GM12878 (cell line): ENCODE results near the gene ZNF599. TPM values are rescaled to one million over a fixed set of nuclear protein-coding genes. Genes with fewer than 3 reads are reported as not detected.

Source experiments
- ATAC-seq: fragments of 200-7000 bp; cut with Tn5 transposase; 3 replicates; pipeline ENCODE4 v1.9.1; 2020; ENCODE audit warnings: mild to moderate bottlenecking, moderate library complexity
- BruUV-seq: library from RNA; stranded (reverse); fragments of 400-500 nt; replicated peaks from 2 replicates; lab custom pipeline; 2021; lab: Mats Ljungman, UMichigan
- CTCF ChIA-PET: fragments of 300-600 bp; sonication (Branson Sonifier 250); formaldehyde crosslinking; extraction: SDS; loops from one replicate; lab custom pipeline; 2021; ENCODE audit warnings: inconsistent platforms; lab: Yijun Ruan, JAX
- POLR2A ChIA-PET: fragments of 350-600 bp; formaldehyde crosslinking; extraction: SDS; loops from one replicate; lab custom pipeline; 2021; ENCODE audit warnings: inconsistent platforms; lab: Charles Lee
- RAD21 ChIA-PET: fragments of 300-600 bp; sonication (Branson Sonifier 250); formaldehyde crosslinking; loops from one replicate; lab custom pipeline; 2023; ENCODE audit warnings: antibody characterized with exemption; ENCODE audit not compliant: unreplicated experiment; lab: Charles Lee
- SMC1A ChIA-PET: fragments of 300-600 bp; sonication (Branson Sonifier 250); formaldehyde crosslinking; loops from one replicate; lab custom pipeline; 2023; ENCODE audit not compliant: unreplicated experiment, uncharacterized antibody; lab: Charles Lee
- DNase-seq: peaks from one replicate; pipeline ENCODE4 v3.0.0-alpha.2; 2011; ENCODE audit warnings: low read depth, low spot score
- FAIRE-seq: peaks from 3 replicates; lab custom pipeline; 2011; peaks lifted over from hg19 to GRCh38; lab: Jason Lieb, UNC
- H2AFZ ChIP-seq: 2 replicates; pipeline ENCODE4 v1.6.0; 2011; ENCODE audit warnings: low read depth, low read length, control low read depth; ENCODE audit not compliant: control insufficient read depth
- H3K27ac ChIP-seq: 2 replicates; pipeline ENCODE4 v1.5.1; 2011; ENCODE audit warnings: control low read depth; ENCODE audit not compliant: control insufficient read depth, insufficient read depth
- H3K27me3 ChIP-seq, 2 experiments: replicated peaks in 1 of 2; 2 replicates each; pipeline versions ENCODE4 v1.6.0 to v1.6.1; 2011; ENCODE audit warnings: low read length in 1 of 2; ENCODE audit not compliant: control insufficient read depth in 2 of 2, insufficient read depth in 2 of 2
- H3K36me3 ChIP-seq, 2 experiments: 2 replicates each; pipeline ENCODE4 v1.5.1; 2011; ENCODE audit warnings: low read length in 1 of 2; ENCODE audit not compliant: control insufficient read depth in 2 of 2, insufficient read depth in 2 of 2
- H3K4me1 ChIP-seq: 2 replicates; pipeline ENCODE4 v1.6.1; 2011; ENCODE audit warnings: mild to moderate bottlenecking, low read length, moderate library complexity, mixed read lengths; ENCODE audit not compliant: control insufficient read depth, insufficient read depth
- H3K4me2 ChIP-seq: 2 replicates; pipeline ENCODE4 v1.6.0; 2011; ENCODE audit warnings: control low read depth; ENCODE audit not compliant: control insufficient read depth, insufficient read depth
- H3K4me3 ChIP-seq: fragments of 200-600 bp; sonication (generic); 2 replicates; pipeline ENCODE4 v1.5.1; 2016
- H3K79me2 ChIP-seq: 2 replicates; pipeline ENCODE4 v1.6.0; 2011; ENCODE audit warnings: low read length; ENCODE audit not compliant: control insufficient read depth, insufficient read depth
- H3K9ac ChIP-seq: 2 replicates; pipeline ENCODE4 v1.8.0; 2011; ENCODE audit warnings: low read length, control low read depth, mixed read lengths; ENCODE audit not compliant: control insufficient read depth, insufficient read depth
- H3K9me3 ChIP-seq: replicated peaks from 3 replicates; pipeline ENCODE4 v1.5.1; 2011; ENCODE audit warnings: mild to moderate bottlenecking, low read length; ENCODE audit not compliant: control insufficient read depth, insufficient read depth
- H4K20me1 ChIP-seq: 2 replicates; pipeline ENCODE4 v1.6.0; 2011; ENCODE audit not compliant: control insufficient read depth, insufficient read depth
- ASH2L ChIP-seq: fragments of 300-600, 200-600 bp; sonication (generic); IDR thresholded peaks from 2 replicates; pipeline ENCODE4 v1.6.1; 2017; ENCODE audit warnings: low read depth, mild to moderate bottlenecking, borderline replicate concordance
- ATF3 ChIP-seq: IDR thresholded peaks from 2 replicates; pipeline ENCODE4 v1.6.1; 2011; ENCODE audit warnings: low read depth, mild to moderate bottlenecking, low read length, moderate library complexity, borderline replicate concordance; ENCODE audit errors: extremely low read depth
- BHLHE40 ChIP-seq, 2 experiments: fragments of 450-650 bp in 1 of 2; IDR thresholded peaks; 2 replicates each; pipeline ENCODE4 v1.6.1; 2011 to 2017; ENCODE audit warnings: low read depth in 2 of 2, borderline replicate concordance in 1 of 2, improper control_type of control experiment in 1 of 2, low read length in 1 of 2, mild to moderate bottlenecking in 1 of 2
- CBFB ChIP-seq: IDR thresholded peaks from 2 replicates; pipeline ENCODE4 v1.6.1; 2016; ENCODE audit warnings: antibody characterized with exemption, low read depth
- CHD2 ChIP-seq: IDR thresholded peaks from 2 replicates; pipeline ENCODE4 v1.6.1; 2011; ENCODE audit warnings: low read depth, low read length, improper control_type of control experiment, borderline replicate concordance
- CREB1 ChIP-seq: IDR thresholded peaks from 2 replicates; pipeline ENCODE4 v1.6.1; 2012; ENCODE audit warnings: low read depth, mild to moderate bottlenecking, inconsistent platforms
- EP300 ChIP-seq, 2 experiments: fragments of 150-350 bp in 1 of 2; IDR thresholded peaks; 2 replicates each; pipeline ENCODE4 v1.6.1; 2011 to 2012; ENCODE audit warnings: low read depth in 2 of 2, low read length in 2 of 2, borderline replicate concordance in 1 of 2, improper control_type of control experiment in 1 of 2, inconsistent platforms in 1 of 2; ENCODE audit not compliant: control insufficient read depth in 1 of 2
- ETV6 ChIP-seq, 2 experiments: fragments of 450-650 bp in 1 of 2; IDR thresholded peaks in 1 of 2; conservative IDR thresholded peaks in 1 of 2; 2 replicates each; pipeline ENCODE4 v1.6.1; 2014; ENCODE audit warnings: antibody characterized with exemption in 1 of 2, borderline replicate concordance in 1 of 2, low read depth in 1 of 2, mild to moderate bottlenecking in 1 of 2, moderate library complexity in 1 of 2
- LARP7 ChIP-seq: fragments of 450-650 bp; IDR thresholded peaks from 2 replicates; pipeline ENCODE4 v1.6.1; 2017; ENCODE audit warnings: mild to moderate bottlenecking
- NKRF ChIP-seq: fragments of 450-650 bp; conservative IDR thresholded peaks from 2 replicates; pipeline ENCODE4 v1.6.1; 2017; ENCODE audit warnings: mild to moderate bottlenecking, moderate library complexity
- PAX8 ChIP-seq: fragments of 450-650 bp; IDR thresholded peaks from 2 replicates; pipeline ENCODE4 v1.6.1; 2017; ENCODE audit warnings: mild to moderate bottlenecking, moderate library complexity
- RCOR1 ChIP-seq: conservative IDR thresholded peaks from 2 replicates; pipeline ENCODE4 v1.6.1; 2012; ENCODE audit warnings: low read depth, low read length, improper control_type of control experiment
- SIX5 ChIP-seq: IDR thresholded peaks from 2 replicates; pipeline ENCODE4 v1.6.1; 2011; ENCODE audit warnings: mild to moderate bottlenecking, low read depth, low read length, moderate library complexity; ENCODE audit not compliant: severe bottlenecking
- SP1 ChIP-seq: IDR thresholded peaks from one replicate; pipeline ENCODE4 v1.6.1; 2011; ENCODE audit warnings: low read depth, low read length
- SUPT20H ChIP-seq: IDR thresholded peaks from 2 replicates; pipeline ENCODE4 v1.6.1; 2011; ENCODE audit warnings: low read depth, mild to moderate bottlenecking, low read length, moderate library complexity, borderline replicate concordance; ENCODE audit not compliant: control insufficient read depth
- TBL1XR1 ChIP-seq: IDR thresholded peaks from 2 replicates; pipeline ENCODE4 v1.6.1; 2012; ENCODE audit warnings: low read depth, low read length, improper control_type of control experiment
- TCF3 ChIP-seq: IDR thresholded peaks from 2 replicates; pipeline ENCODE4 v1.6.1; 2012; ENCODE audit warnings: low read depth, mild to moderate bottlenecking, low read length, borderline replicate concordance; ENCODE audit not compliant: insufficient read depth
- TCF7 ChIP-seq: IDR thresholded peaks from 2 replicates; pipeline ENCODE4 v1.6.1; 2014; ENCODE audit warnings: antibody characterized with exemption, borderline replicate concordance
- ZNF207 ChIP-seq: fragments of 450-650 bp; IDR thresholded peaks from 2 replicates; pipeline ENCODE4 v1.6.1; 2014; ENCODE audit warnings: antibody characterized with exemption, mild to moderate bottlenecking, borderline replicate concordance
- ZNF622 ChIP-seq: fragments of 450-650 bp; IDR thresholded peaks from 2 replicates; pipeline ENCODE4 v1.6.1; 2017; ENCODE audit warnings: mild to moderate bottlenecking, inconsistent platforms
- WGBS: methylation state at CpG from one replicate; pipeline ENCODE4 v1.1.6; 2016; ENCODE audit warnings: low lambda C conversion rate; ENCODE audit not compliant: insufficient replicate concordance, insufficient coverage; ENCODE audit errors: missing lambda C conversion rate; 5-methylcytosine and 5-hydroxymethylcytosine counted together
- in situ Hi-C: fragments of 300-500 bp; cut with MboI; formaldehyde crosslinking; loops from 9 replicates; pipeline ENCODE4 v1.14.3; 2018; ENCODE audit warnings: mixed read lengths
- intact Hi-C: fragments of 100-400 bp; cut with micrococcal nuclease; formaldehyde crosslinking; loops from one replicate; pipeline ENCODE4 v1.14.2; 2022; ENCODE audit not compliant: unreplicated experiment
- polyA plus RNA-seq, 11 experiments: library from polyadenylated mRNA; depleted of rRNA in 4 of 11; unstranded in 6 of 11; stranded (reverse) in 5 of 11; fragments of >200 nt; fragmentation: Nextera tagmentation in 4 of 11; fragmentation: Illumina TruSeq in 1 of 11; extraction: Ambion mirVana in 4 of 11; extraction: Trizol in 1 of 11; gene quantifications; 1 replicate in 1 of 11; 2 replicates in 10 of 11; pipeline versions ENCODE4 v1.2.1 to v1.2.3, GENCODE V29; 2011 to 2016; ENCODE audit warnings: inconsistent platforms in 2 of 11, missing spikeins in 2 of 11, low read depth in 1 of 11
- total RNA-seq, 4 experiments: library from RNA; depleted of rRNA in 3 of 4; stranded (reverse); fragments of >200 nt in 3 of 4; fragmentation: Illumina TruSeq in 1 of 4; extraction: Trizol in 1 of 4; gene quantifications; 2 replicates each; pipeline versions ENCODE4 v1.2.1 to v1.2.3, GENCODE V29; 2013 to 2021

ZNF599 gene
- total and polyA plus RNA-seq, 10 of the 15 experiments (the other 5 are each of a cell fraction or from before 2014, with no cell fraction given): 0.27 to 4.8 (median 1.9) TPM

GRCh38 chr19:34733746-34734536 lies 39.1 kb downstream of the ZNF599 start, which contains the start of gene ZNF181:
Gene ZNF181, plus strand, starts transcription at chr19:34734243. Its CDS starts 795 bp downstream, at chr19:34735038.
- ATAC-seq (peak; percentile 92), DNase-seq (peak; percentile 53), FAIRE-seq (peak; percentile 88)
- H3K27ac ChIP-seq: peak within 1 kb of the TSS; percentile 89
- H3K79me2 ChIP-seq: no peaks in the 10 kb centered on the region
- peak within 1 kb of the TSS; percentile 82 for H3K9ac ChIP-seq
- 2% methylated on average over 64 of the region's 67 CpGs for WGBS
- H3K27me3 ChIP-seq: no peaks in the 10 kb centered on the region
- H3K9me3 ChIP-seq: peaks cover 2% of the 10 kb centered on the region; the same call in 1 of the 3 replicates
- RAD21 ChIA-PET: no interaction called here
- H3K4me1 ChIP-seq: no peaks in the 10 kb centered on the region
- peak within 1 kb of the TSS; percentile 97 for H3K4me2 ChIP-seq
- H2AFZ ChIP-seq: peak within 1 kb of the TSS; percentile 97
- H3K36me3 ChIP-seq: no peaks in the 10 kb centered on the region
- H3K4me3 ChIP-seq: peak within 1 kb of the TSS; percentile 79
- no peaks in the 10 kb centered on the region for H4K20me1 ChIP-seq
- no TSS peak for BruUV-seq
- in situ Hi-C loops: no loop called here
- intact Hi-C loops: loop anchor here (1.0 to 5.0 kb wide), 2 partner anchors 38 to 57 kb away; partner anchors contain the start of genes SCGB2B2, ZNF302 and ZNF599
- SMC1A ChIA-PET: interaction anchor here (1.4 kb wide), 1 partner anchor 38 kb away, joined by 5 read pairs; no protein-coding TSS in a partner anchor
- POLR2A ChIA-PET: no interaction called here
- CTCF ChIA-PET: interaction anchor here (0.7 to 1.1 kb wide), 2 partner anchors 56 to 58 kb away, joined by 3 to 6 read pairs; partner anchors contain the start of gene ZNF302
- TF ChIP-seq CREB1 (no peak), BHLHE40 (IDR thresholded peaks at IDR 0.05; ENCODE audit: borderline replicate concordance in 1 of 2, low read depth in 2 of 2, low read length in 1 of 2) (peak in 1 of 2 experiments; percentile 46; a peak in 2 of 4 replicates), TCF7 (no peak), ETV6 (conservative IDR thresholded peaks at IDR 0.05 in 1 of 2, IDR thresholded peaks at IDR 0.05 in 1 of 2; ENCODE audit: borderline replicate concordance in 1 of 2, low read depth in 1 of 2) (no peak), TBL1XR1 (no peak), ATF3 (no peak; the same call in 1 of the 2 replicates), EP300 (IDR thresholded peaks at IDR 0.05; ENCODE audit: borderline replicate concordance in 1 of 2, control insufficient read depth in 1 of 2, low read depth in 2 of 2, low read length in 2 of 2) (no peak), CHD2 (no peak), LARP7 (peak; percentile 86), ZNF207 (peak; percentile 54; the same call in 1 of the 2 replicates), SIX5 (peak; percentile 72), TCF3 (no peak), SUPT20H (no peak), NKRF (peak; percentile 88), RCOR1 (no peak), ZNF622 (no peak), PAX8 (no peak), CBFB (peak; percentile 66), ASH2L (no peak; the same call in 1 of the 2 replicates), SP1 (no peak)
